Measurements from ENCODE around the gene C4orf33.
"Not testable (repeated sequence)": the region's sequence is repeated elsewhere in the genome, so short reads cannot be mapped to it uniquely, and the experiment has no call there.

The C4orf33 gene

DNA sequence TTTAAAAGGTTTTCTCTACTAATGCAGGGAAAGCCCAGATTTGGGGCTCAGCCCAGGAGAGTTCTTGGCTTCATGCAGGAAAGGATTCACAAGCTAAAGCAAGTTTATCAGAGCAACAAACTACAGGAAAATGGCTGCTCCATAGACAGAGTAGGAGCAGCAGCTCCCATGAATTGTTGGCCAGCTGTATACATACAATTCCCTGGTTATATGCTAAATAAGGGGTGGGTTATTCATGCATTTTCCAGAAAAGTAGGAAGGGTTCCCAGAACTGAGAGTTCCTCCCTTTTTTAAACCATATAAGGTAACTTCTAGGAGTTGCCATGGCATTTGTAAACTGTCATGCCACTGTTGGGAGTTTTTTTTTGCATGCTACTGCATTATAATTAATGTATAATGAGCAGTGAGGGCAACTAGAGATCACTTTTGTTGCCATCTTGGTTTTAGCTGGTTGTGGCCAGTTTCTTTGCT is 2.6 kb downstream of the C4orf33 start:
- no peak for DNase-seq (ENCODE audit: insufficient read length, low spot score)
- FAIRE-seq, result no peak
- TF ChIP-seq POLR2A (IDR thresholded peaks at IDR 0.05; ENCODE audit: low read depth, low read length), result no peak

DNA sequence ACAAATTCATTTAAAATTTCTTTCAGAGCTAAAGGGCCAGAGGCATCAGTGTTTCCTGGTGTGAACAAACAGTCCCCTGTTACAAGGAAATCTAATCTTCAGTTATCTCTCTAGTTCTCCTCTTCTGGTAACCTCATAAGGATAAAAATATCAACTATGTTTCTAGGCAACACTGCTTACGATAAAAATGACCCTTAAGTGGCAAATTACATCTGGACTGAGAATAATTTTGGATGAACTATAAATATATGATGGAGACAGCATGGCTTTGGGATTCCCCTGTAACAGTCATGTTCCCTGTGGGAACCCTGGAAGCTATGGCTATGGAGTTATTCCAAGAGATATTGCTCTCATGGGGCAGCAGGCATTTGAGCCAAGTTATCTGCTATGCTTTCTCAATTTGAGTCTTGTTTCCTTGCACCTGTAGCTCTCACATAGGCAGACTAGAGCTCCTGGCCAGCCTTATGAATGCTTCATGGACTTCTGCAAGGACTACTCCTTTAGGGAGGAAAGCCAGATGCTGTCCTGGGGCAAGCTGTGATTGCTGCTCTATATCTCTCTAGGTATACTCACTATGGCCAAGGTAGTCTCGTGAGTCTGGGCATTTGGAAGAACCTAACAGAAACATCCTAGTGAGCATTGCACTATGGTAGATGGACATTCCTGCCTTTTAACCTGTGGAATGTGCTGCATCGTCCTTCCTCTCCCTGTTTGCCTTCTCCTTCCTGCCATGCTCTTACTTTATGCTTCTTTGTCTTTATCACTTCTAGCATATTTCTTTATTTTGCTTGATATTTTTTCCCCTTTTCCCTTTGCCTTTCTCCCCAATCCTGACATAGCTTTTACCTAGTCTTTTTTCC is 14.2 kb downstream of the C4orf33 start:
- TF ChIP-seq POLR2A (IDR thresholded peaks at IDR 0.05; ENCODE audit: low read depth, low read length), result no peak
- DNase-seq (ENCODE audit: insufficient read length, low spot score) (no peak), FAIRE-seq (no peak)

- no peak for DNase-seq (ENCODE audit: insufficient read length, low spot score)
- no peak for FAIRE-seq
- no peak for TF ChIP-seq POLR2A (IDR thresholded peaks at IDR 0.05; ENCODE audit: low read depth, low read length)
These were observed 15.0 kb downstream of the C4orf33 start for GRCh38 chr4:129110931-129111330.

- TF ChIP-seq POLR2A (IDR thresholded peaks at IDR 0.05; ENCODE audit: low read depth, low read length), result no peak
- DNase-seq (ENCODE audit: insufficient read length, low spot score) (no peak), FAIRE-seq (no peak)
These were observed 16.0 kb downstream of the C4orf33 start for GRCh38 chr4:129111919-129112318.

DNA sequence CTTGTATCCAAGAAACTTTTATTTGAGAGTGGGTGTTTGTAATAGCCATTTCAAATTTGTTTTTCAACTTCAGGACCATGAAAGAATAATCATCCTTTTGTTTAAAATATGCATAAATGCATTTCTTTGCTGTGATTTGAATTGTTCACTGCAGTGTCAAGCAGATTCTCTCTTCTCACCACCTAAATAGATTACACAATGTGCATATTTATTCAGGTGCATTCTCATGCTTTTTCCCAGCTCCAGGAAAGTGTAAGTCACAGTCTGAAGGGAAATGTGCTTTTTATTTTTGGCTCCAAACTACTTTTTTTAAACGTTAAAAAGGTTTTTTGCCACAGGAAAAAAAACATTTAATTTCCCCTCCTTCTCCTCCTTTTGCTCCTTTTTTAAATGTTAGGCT is 17.5 kb downstream of the C4orf33 start:
- no peak for TF ChIP-seq POLR2A (IDR thresholded peaks at IDR 0.05; ENCODE audit: low read depth, low read length)
- DNase-seq (ENCODE audit: insufficient read length, low spot score) (no peak), FAIRE-seq (no peak)

GRCh38 chr4:129113919-129114318 is 18.0 kb downstream of the C4orf33 start:
- FAIRE-seq (no peak), DNase-seq (ENCODE audit: insufficient read length, low spot score) (no peak)
- no peak for TF ChIP-seq POLR2A (IDR thresholded peaks at IDR 0.05; ENCODE audit: low read depth, low read length)

GRCh38 chr4:129117705-129118104 is 21.8 kb downstream of the C4orf33 start:
- no peak for DNase-seq (ENCODE audit: insufficient read length, low spot score)
- no peak for TF ChIP-seq POLR2A (IDR thresholded peaks at IDR 0.05; ENCODE audit: low read depth, low read length)
- FAIRE-seq, result no peak

GRCh38 chr4:129126614-129127013 is 30.7 kb downstream of the C4orf33 start:
- FAIRE-seq; DNase-seq (ENCODE audit: insufficient read length, low spot score): not testable (repeated sequence)

GRCh38 chr4:129129143-129129542 is 33.2 kb downstream of the C4orf33 start:
- no peak for TF ChIP-seq POLR2A (IDR thresholded peaks at IDR 0.05; ENCODE audit: low read depth, low read length)
- FAIRE-seq (no peak), DNase-seq (ENCODE audit: insufficient read length, low spot score) (no peak)

DNA sequence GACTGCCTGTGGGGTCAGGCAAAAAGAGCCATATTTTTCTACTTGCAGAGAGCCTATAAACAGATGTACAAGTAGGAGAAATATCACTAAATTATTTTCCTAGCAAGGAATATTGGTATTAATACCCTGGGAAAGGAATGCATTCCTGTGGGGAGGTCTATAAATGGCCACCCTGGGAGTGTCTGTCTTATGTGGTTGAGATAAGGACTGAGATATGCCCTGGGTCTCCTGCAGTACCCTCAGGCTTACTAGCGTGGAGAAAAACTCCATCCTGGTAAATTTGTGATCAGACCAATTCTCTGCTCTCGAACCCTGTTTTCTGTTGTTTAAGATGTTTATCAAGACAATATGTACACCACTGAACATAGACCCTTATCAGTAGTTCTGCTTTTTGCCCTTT is 35.4 kb downstream of the C4orf33 start:
- no peak for FAIRE-seq
- no peak for DNase-seq (ENCODE audit: insufficient read length, low spot score)
- no peak for TF ChIP-seq POLR2A (IDR thresholded peaks at IDR 0.05; ENCODE audit: low read depth, low read length)

GRCh38 chr4:129136433-129136832 is 40.5 kb downstream of the C4orf33 start:
- no peak for DNase-seq (ENCODE audit: insufficient read length, low spot score)
- TF ChIP-seq POLR2A (IDR thresholded peaks at IDR 0.05; ENCODE audit: low read depth, low read length), result no peak
- no peak for FAIRE-seq

DNA sequence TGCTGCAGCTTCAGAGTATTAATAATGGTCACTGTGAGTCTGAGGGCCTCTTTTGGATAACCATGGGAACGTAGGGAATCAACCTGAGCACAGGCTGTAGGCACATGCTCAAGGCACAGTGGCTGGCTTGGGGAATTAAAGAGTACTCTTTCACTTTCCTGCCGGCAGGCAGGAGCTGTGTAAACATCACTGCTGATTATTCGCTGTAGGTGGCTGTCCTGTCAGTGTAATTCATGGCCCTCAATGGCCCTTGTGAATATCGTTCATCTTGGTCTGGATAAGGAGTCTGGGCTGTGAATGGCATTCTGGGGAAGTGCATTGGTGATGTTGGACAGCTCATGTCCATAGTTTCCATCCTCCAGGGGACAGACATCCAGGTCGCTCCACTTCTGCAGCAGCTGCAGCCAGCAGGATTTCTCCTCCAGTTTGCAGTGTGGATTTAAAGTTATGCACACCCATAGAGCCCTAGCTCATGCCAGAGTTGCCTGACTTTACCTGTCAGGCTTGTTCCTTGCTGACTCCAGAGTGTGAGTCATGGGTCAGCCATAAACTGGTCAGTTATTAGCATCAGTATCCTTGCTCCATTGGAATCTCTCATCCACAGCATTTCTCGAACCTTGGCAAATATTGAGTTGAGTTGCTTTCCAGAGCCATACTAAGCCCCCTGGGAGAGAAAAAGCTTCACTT is 43.0 kb downstream of the C4orf33 start:
- TF ChIP-seq POLR2A (IDR thresholded peaks at IDR 0.05; ENCODE audit: low read depth, low read length), result no peak
- no peak for DNase-seq (ENCODE audit: insufficient read length, low spot score)
- no peak for FAIRE-seq

DNA sequence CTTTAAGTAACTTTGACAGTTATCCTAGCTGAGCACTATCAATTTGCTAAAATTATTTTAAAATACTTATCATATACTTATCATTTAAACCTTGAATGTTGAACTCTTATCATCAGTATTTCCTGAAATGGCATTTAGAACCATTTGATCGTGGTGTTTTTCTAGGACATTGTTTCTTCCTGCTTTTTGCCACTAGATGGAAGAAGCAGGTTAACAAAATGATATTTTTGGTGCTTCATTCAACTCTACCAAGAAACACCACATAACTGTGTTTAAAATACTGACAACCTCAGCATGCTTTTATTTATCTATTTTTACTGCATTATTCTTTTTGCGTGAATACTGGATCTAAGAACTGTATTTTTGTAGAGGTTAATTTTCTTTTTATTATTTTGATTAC is 44.6 kb downstream of the C4orf33 start:
- FAIRE-seq, result no peak
- TF ChIP-seq POLR2A (IDR thresholded peaks at IDR 0.05; ENCODE audit: low read depth, low read length), result no peak
- DNase-seq (ENCODE audit: insufficient read length, low spot score), result no peak

- FAIRE-seq (no peak), DNase-seq (ENCODE audit: insufficient read length, low spot score) (no peak)
- TF ChIP-seq POLR2A (IDR thresholded peaks at IDR 0.05; ENCODE audit: low read depth, low read length), result no peak
These were observed 47.4 kb downstream of the C4orf33 start for GRCh38 chr4:129143359-129143758.

- FAIRE-seq, result no peak
- DNase-seq (ENCODE audit: insufficient read length, low spot score), result no peak
These were observed 48.8 kb downstream of the C4orf33 start for GRCh38 chr4:129144755-129145206.

More at GRCh38 chr4:129144755-129145206, 48.8 kb downstream of the C4orf33 start:
- no peak for TF ChIP-seq POLR2A (IDR thresholded peaks at IDR 0.05; ENCODE audit: low read depth, low read length)

All from H54 (cell line).